Mesenchymal stem cell (in vitro differentiated cells and primary cell): ENCODE measurements around the gene LTK.

Source experiments
- DNase-seq: peaks from one replicate; pipeline ENCODE4 v3.0.0-alpha.2; 2013
- H2AFZ ChIP-seq: one replicate; pipeline ENCODE4 v1.6.1; 2013; ENCODE audit warnings: low read depth, mild to moderate bottlenecking, control low read depth, inconsistent platforms, low read length, moderate library complexity
- H2AK5ac ChIP-seq: 2 replicates; pipeline ENCODE4 v1.6.1; 2013; ENCODE audit warnings: low read length, moderate library complexity, mild to moderate bottlenecking, inconsistent platforms; ENCODE audit not compliant: severe bottlenecking
- H2BK120ac ChIP-seq: one replicate; pipeline ENCODE4 v1.6.1; 2013; ENCODE audit warnings: low read depth, mild to moderate bottlenecking, inconsistent platforms, low read length, moderate library complexity
- H2BK12ac ChIP-seq, 2 experiments: one replicate each; pipeline ENCODE4 v1.6.1; 2013; ENCODE audit warnings: inconsistent platforms in 2 of 2, low read length in 2 of 2, mild to moderate bottlenecking in 2 of 2, moderate library complexity in 2 of 2, control low read depth in 1 of 2
- H2BK15ac ChIP-seq: one replicate; pipeline ENCODE4 v1.6.1; 2013; ENCODE audit warnings: mild to moderate bottlenecking, low read depth, inconsistent platforms; ENCODE audit not compliant: poor library complexity, severe bottlenecking
- H2BK5ac ChIP-seq: 2 replicates; pipeline ENCODE4 v1.6.1; 2013; ENCODE audit warnings: low read depth, mild to moderate bottlenecking, low read length, control low read depth, inconsistent platforms; ENCODE audit not compliant: poor library complexity, severe bottlenecking
- H3K14ac ChIP-seq, 2 experiments: one replicate each; pipeline ENCODE4 v1.6.1; 2013; ENCODE audit warnings: inconsistent platforms in 2 of 2, low read length in 2 of 2, control low read depth in 1 of 2, mild to moderate bottlenecking in 1 of 2, moderate library complexity in 1 of 2
- H3K18ac ChIP-seq, 2 experiments: one replicate each; pipeline ENCODE4 v1.6.1; 2013; ENCODE audit warnings: inconsistent platforms in 2 of 2, low read length in 2 of 2, control low read depth in 1 of 2, low read depth in 1 of 2, mild to moderate bottlenecking in 1 of 2
- H3K23ac ChIP-seq, 2 experiments: one replicate each; pipeline ENCODE4 v1.6.1; 2013; ENCODE audit warnings: inconsistent platforms in 2 of 2, low read length in 2 of 2, mild to moderate bottlenecking in 2 of 2, moderate library complexity in 2 of 2, control low read depth in 1 of 2
- H3K27ac ChIP-seq: 2 replicates; pipeline ENCODE4 v1.5.1; 2013; ENCODE audit warnings: mild to moderate bottlenecking, moderate library complexity, low read length, control low read depth, inconsistent platforms; ENCODE audit not compliant: poor library complexity, severe bottlenecking
- H3K27me3 ChIP-seq, 2 experiments: 2 replicates each; pipeline versions ENCODE4 v1.6.1 to v1.7.0; 2013; ENCODE audit warnings: low read length in 2 of 2, mild to moderate bottlenecking in 2 of 2, moderate library complexity in 2 of 2, control low read depth in 1 of 2, inconsistent platforms in 1 of 2; ENCODE audit not compliant: control insufficient read depth in 1 of 2, insufficient read depth in 1 of 2
- H3K36me3 ChIP-seq, 2 experiments: 2 replicates each; pipeline versions ENCODE4 v1.6.1 to v1.7.0; 2013; ENCODE audit warnings: low read length in 2 of 2, control low read depth in 1 of 2, inconsistent platforms in 1 of 2, low read depth in 1 of 2, mild to moderate bottlenecking in 1 of 2; ENCODE audit not compliant: insufficient read depth in 2 of 2, control insufficient read depth in 1 of 2
- H3K4ac ChIP-seq, 2 experiments: one replicate each; pipeline ENCODE4 v1.6.1; 2013; ENCODE audit warnings: inconsistent platforms in 2 of 2, low read length in 2 of 2, mild to moderate bottlenecking in 2 of 2, moderate library complexity in 2 of 2, control low read depth in 1 of 2, low read depth in 1 of 2
- H3K4me1 ChIP-seq: 2 replicates; pipeline ENCODE4 v1.6.1; 2013; ENCODE audit warnings: low read depth, low read length, control low read depth; ENCODE audit not compliant: control insufficient read depth, insufficient read depth
- H3K4me2 ChIP-seq: 2 replicates; pipeline ENCODE4 v1.6.1; 2013; ENCODE audit warnings: low read length, mild to moderate bottlenecking, inconsistent platforms; ENCODE audit not compliant: poor library complexity, severe bottlenecking
- H3K4me3 ChIP-seq, 2 experiments: 2 replicates each; pipeline versions ENCODE4 v1.5.1 to v1.7.0; 2013; ENCODE audit warnings: low read length in 2 of 2, mild to moderate bottlenecking in 2 of 2, control low read depth in 1 of 2, low read depth in 1 of 2; ENCODE audit not compliant: insufficient read depth in 1 of 2
- H3K79me1 ChIP-seq: replicated peaks from 2 replicates; pipeline ENCODE4 v1.6.1; 2013; ENCODE audit warnings: mild to moderate bottlenecking, control low read depth, low read length, inconsistent platforms; ENCODE audit not compliant: poor library complexity, severe bottlenecking
- H3K9ac ChIP-seq: 2 replicates; pipeline ENCODE4 v1.7.0; 2013; ENCODE audit warnings: mild to moderate bottlenecking, low read length, moderate library complexity
- H3K9me3 ChIP-seq: 2 replicates; pipeline ENCODE4 v1.7.0; 2013; ENCODE audit warnings: mild to moderate bottlenecking, low read length; ENCODE audit not compliant: control insufficient read depth
- H4K8ac ChIP-seq: one replicate; pipeline ENCODE4 v1.6.1; 2013; ENCODE audit warnings: inconsistent platforms, mild to moderate bottlenecking, low read length, moderate library complexity
- H4K91ac ChIP-seq: one replicate; pipeline ENCODE4 v1.6.1; 2013; ENCODE audit warnings: mild to moderate bottlenecking, low read length, inconsistent platforms
- WGBS: methylation state at CpG from one replicate; pipeline ENCODE4 v1.1.7; 2013; ENCODE audit warnings: mixed read lengths; 5-methylcytosine and 5-hydroxymethylcytosine counted together

Gene LTK

GRCh38 chr15:41530363-41530956 lies 16.8 kb upstream of the LTK start:
- H3K4me1 ChIP-seq, result no peaks in the 10 kb centered on the region
- peaks cover 76 to 86% of the 10 kb centered on the region in 2 experiments for H3K36me3 ChIP-seq
- H3K18ac ChIP-seq, result no peak overlapping the region
- H4K8ac ChIP-seq, result no peak overlapping the region
- no peak overlapping the region for H2AK5ac ChIP-seq
- H3K4me2 ChIP-seq, result no peak overlapping the region
- H3K4me3 ChIP-seq, result no peak overlapping the region
- no peak overlapping the region for H3K27ac ChIP-seq
- 80% methylated on average over 4 of the region's 6 CpGs for WGBS
- no peak overlapping the region for H4K91ac ChIP-seq
- no peak overlapping the region for H2BK120ac ChIP-seq
- no peak for DNase-seq
- no peaks in the 10 kb centered on the region for H3K9me3 ChIP-seq
- no peaks in the 10 kb centered on the region for H3K79me1 ChIP-seq
- H2BK5ac ChIP-seq, result no peak overlapping the region
- H3K14ac ChIP-seq, result no peak overlapping the region
- H3K27me3 ChIP-seq, result no peaks in the 10 kb centered on the region
- no peak overlapping the region for H3K23ac ChIP-seq
- H3K9ac ChIP-seq, result no peak overlapping the region
- H2AFZ ChIP-seq, result no peak overlapping the region
- H2BK12ac ChIP-seq, result no peak overlapping the region
- H3K4ac ChIP-seq, result no peak overlapping the region
- no peak overlapping the region for H2BK15ac ChIP-seq

- 99% methylated on average over 5 of the region's 5 CpGs for whole genome bisulfite sequencing
- no peak overlapping the region for H3K27ac ChIP-seq
Measured at GRCh38 chr15:41523097-41523496, 9.5 kb upstream of the LTK start.

DNA sequence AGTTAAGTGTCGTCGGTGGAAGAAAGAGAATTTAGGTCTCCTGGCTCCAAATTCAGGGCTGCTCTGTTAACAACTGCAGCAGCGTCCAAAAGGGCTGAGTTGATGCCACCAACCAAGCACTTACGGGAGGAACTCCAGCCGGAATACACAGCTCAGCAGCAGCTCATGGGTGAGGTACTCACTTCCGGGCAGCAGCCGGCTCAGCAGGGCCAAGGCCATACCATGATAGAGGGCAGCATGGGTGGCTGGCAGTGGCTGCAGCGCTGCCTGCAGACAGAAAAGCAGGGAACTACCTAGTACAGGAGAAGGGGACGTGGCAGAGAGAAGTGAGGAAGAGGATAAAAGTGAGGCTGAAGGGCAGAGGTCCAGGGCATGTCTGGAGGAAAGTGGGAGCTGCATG lies 8.0 kb upstream of the LTK start:
- Histone ChIP-seq H2BK120ac (no peak overlapping the region), H3K36me3 (peaks cover 48 to 60% of the 10 kb centered on the region in 2 experiments), H3K79me1 (no peaks in the 10 kb centered on the region), H2BK15ac (no peak overlapping the region), H3K9me3 (no peaks in the 10 kb centered on the region), H2AFZ (no peak overlapping the region), H3K4me2 (no peak overlapping the region), H3K14ac (no peak overlapping the region), H3K4me1 (peaks cover 6% of the 10 kb centered on the region), H2BK5ac (no peak overlapping the region), H2BK12ac (no peak overlapping the region), H3K27ac (no peak overlapping the region), H4K91ac (no peak overlapping the region), H4K8ac (no peak overlapping the region), H3K4me3 (no peak overlapping the region), H3K27me3 (no peaks in the 10 kb centered on the region), H2AK5ac (no peak overlapping the region), H3K4ac (no peak overlapping the region), H3K9ac (no peak overlapping the region), H3K23ac (no peak overlapping the region), H3K18ac (no peak overlapping the region)
- no peak for DNase-seq
- WGBS, result 93% methylated on average over 9 of the region's 9 CpGs

More at GRCh38 chr15:41523097-41523496, 9.5 kb upstream of the LTK start:
- Histone ChIP-seq H3K23ac (no peak overlapping the region), H4K8ac (no peak overlapping the region), H3K79me1 (no peaks in the 10 kb centered on the region), H2BK5ac (no peak overlapping the region), H3K4me3 (no peak overlapping the region), H3K9me3 (no peaks in the 10 kb centered on the region), H2BK15ac (no peak overlapping the region), H3K27me3 (no peaks in the 10 kb centered on the region), H2BK120ac (no peak overlapping the region), H3K9ac (no peak overlapping the region), H3K36me3 (peaks cover 49 to 69% of the 10 kb centered on the region in 2 experiments), H2AFZ (no peak overlapping the region), H3K18ac (no peak overlapping the region), H3K14ac (no peak overlapping the region), H4K91ac (no peak overlapping the region), H3K4me2 (no peak overlapping the region), H3K4me1 (peaks cover 6% of the 10 kb centered on the region), H3K4ac (no peak overlapping the region), H2BK12ac (no peak overlapping the region), H2AK5ac (no peak overlapping the region)
- DNase-seq, result no peak

- H3K79me1 ChIP-seq, result no peaks in the 10 kb centered on the region
- no peak overlapping the region for H3K14ac ChIP-seq
- no peak overlapping the region for H2AFZ ChIP-seq
- no peak overlapping the region for H3K18ac ChIP-seq
- H2BK5ac ChIP-seq, result no peak overlapping the region
- WGBS, result 95% methylated on average over 17 of the region's 17 CpGs
- no peak overlapping the region for H2BK15ac ChIP-seq
- no peak overlapping the region for H4K8ac ChIP-seq
- no peaks in the 10 kb centered on the region for H3K9me3 ChIP-seq
- H2BK120ac ChIP-seq, result no peak overlapping the region
- H3K27me3 ChIP-seq, result no peaks in the 10 kb centered on the region
- no peak overlapping the region for H3K4me2 ChIP-seq
- H3K23ac ChIP-seq, result no peak overlapping the region
- peaks cover 6% of the 10 kb centered on the region for H3K4me1 ChIP-seq
- H4K91ac ChIP-seq, result no peak overlapping the region
- no peak overlapping the region for H3K4me3 ChIP-seq
- no peak overlapping the region for H3K9ac ChIP-seq
- H2BK12ac ChIP-seq, result no peak overlapping the region
- DNase-seq, result no peak
- H2AK5ac ChIP-seq, result no peak overlapping the region
- H3K36me3 ChIP-seq, result peaks cover 40 to 51% of the 10 kb centered on the region in 2 experiments
- H3K27ac ChIP-seq, result no peak overlapping the region
- H3K4ac ChIP-seq, result no peak overlapping the region
Measured at GRCh38 chr15:41520636-41521035, 7.0 kb upstream of the LTK start.
